ENCODE data around the gene CALCOCO1.

DNA sequence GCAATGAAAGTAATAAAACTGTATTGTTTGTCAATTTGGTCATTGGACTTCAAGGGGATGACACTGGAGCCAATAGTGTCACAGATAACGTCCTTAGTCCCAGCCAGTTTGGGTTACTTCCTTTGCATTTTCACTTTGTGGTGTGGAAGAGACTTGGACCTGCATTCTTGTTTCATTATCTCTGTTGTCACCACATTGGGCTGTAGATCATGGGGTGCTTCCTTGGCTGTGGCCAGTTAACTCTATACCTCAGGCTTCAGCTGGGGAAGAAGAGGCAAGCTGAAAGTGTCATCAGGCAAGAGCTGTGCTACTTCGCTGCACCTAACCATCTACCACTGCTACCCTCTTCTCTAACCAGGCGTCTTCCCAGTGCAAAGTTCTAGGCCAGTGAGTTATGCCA, 39.6 kb upstream of the CALCOCO1 start:
- no peak for TF ChIP-seq ZNF274 (IDR thresholded peaks at IDR 0.05; ENCODE audit: low read depth, low read length)
- no peak for TF ChIP-seq YY1 (IDR thresholded peaks at IDR 0.05; ENCODE audit: insufficient read depth, insufficient read length)
- no peak for TF ChIP-seq SUZ12 (IDR thresholded peaks at IDR 0.05; ENCODE audit: extremely low read depth, insufficient read depth, insufficient read length)
